Fibroblast of the aortic adventitia (primary cell): ENCODE data around the gene ZFYVE28. TPM values are rescaled to one million over a fixed set of nuclear protein-coding genes. Genes with fewer than 3 reads are reported as not detected.

Source experiments
- DNase-seq: peaks from one replicate; pipeline ENCODE4 v3.0.0-alpha.2; 2010; ENCODE audit warnings: low read depth
- H3K4me3 ChIP-seq: 2 replicates; pipeline ENCODE4 v1.5.1; 2011; ENCODE audit warnings: low read depth, mild to moderate bottlenecking, control low read depth, low read length, moderate library complexity
- total RNA-seq: library from RNA; depleted of rRNA; stranded (reverse); fragments of >200 nt; gene quantifications from 2 replicates; pipeline ENCODE4 v1.2.3, GENCODE V29; 2012; ENCODE audit warnings: low replicate concordance
- TF ChIP-seq, protein P1 (sequence below): IDR thresholded peaks from 2 replicates; pipeline ENCODE4 v1.5.1; 2011; ENCODE audit warnings: mild to moderate bottlenecking, low read length, control low read depth, inconsistent platforms; ENCODE audit not compliant: insufficient read depth

The ZFYVE28 gene
- total RNA-seq, 1 donor, result 14.0 TPM

DNA sequence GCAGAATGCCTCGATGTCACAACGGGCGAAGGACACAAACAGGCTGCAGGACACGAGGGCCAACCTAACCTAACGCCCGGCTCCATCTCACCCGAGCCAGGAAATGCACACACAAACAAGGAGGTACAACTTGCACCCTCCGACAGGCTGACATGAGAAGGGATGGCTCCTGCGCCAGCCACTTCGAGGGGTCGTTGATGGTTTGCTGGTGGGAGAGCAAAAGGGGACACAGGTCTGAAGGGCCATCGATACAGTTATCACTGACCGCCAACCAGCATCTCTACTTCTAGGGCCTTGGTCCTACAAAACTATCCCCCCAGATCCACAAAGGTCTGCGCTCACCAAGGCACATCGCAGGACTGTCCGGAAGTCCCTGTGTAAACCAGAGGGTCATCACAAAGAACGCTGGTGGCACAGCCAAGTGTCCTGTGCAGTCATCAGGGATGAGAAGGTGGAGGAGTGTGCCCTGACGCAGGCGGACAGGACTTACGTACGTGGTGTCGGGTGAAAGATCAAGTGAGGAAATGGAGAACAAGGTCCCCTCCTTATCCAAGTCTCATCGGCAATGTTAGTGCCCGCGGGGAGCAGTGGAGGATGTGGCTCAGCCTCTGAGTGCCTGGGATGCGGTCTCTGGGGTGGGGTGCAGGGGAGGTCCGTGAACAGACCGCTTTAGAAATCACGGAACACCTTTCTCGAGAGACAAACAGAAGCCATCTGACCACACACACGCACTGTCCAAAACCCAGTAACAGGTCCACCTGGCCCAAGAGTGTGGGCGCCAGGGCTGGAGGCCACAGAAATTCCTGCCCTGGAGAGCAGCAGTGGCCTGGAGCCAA lies 163.6 kb downstream of the ZFYVE28 start:
- H3K4me3 ChIP-seq, result no peak overlapping the region
- DNase-seq, result no peak
- TF ChIP-seq, protein P1, sequence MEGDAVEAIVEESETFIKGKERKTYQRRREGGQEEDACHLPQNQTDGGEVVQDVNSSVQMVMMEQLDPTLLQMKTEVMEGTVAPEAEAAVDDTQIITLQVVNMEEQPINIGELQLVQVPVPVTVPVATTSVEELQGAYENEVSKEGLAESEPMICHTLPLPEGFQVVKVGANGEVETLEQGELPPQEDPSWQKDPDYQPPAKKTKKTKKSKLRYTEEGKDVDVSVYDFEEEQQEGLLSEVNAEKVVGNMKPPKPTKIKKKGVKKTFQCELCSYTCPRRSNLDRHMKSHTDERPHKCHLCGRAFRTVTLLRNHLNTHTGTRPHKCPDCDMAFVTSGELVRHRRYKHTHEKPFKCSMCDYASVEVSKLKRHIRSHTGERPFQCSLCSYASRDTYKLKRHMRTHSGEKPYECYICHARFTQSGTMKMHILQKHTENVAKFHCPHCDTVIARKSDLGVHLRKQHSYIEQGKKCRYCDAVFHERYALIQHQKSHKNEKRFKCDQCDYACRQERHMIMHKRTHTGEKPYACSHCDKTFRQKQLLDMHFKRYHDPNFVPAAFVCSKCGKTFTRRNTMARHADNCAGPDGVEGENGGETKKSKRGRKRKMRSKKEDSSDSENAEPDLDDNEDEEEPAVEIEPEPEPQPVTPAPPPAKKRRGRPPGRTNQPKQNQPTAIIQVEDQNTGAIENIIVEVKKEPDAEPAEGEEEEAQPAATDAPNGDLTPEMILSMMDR, result no peak

DNA sequence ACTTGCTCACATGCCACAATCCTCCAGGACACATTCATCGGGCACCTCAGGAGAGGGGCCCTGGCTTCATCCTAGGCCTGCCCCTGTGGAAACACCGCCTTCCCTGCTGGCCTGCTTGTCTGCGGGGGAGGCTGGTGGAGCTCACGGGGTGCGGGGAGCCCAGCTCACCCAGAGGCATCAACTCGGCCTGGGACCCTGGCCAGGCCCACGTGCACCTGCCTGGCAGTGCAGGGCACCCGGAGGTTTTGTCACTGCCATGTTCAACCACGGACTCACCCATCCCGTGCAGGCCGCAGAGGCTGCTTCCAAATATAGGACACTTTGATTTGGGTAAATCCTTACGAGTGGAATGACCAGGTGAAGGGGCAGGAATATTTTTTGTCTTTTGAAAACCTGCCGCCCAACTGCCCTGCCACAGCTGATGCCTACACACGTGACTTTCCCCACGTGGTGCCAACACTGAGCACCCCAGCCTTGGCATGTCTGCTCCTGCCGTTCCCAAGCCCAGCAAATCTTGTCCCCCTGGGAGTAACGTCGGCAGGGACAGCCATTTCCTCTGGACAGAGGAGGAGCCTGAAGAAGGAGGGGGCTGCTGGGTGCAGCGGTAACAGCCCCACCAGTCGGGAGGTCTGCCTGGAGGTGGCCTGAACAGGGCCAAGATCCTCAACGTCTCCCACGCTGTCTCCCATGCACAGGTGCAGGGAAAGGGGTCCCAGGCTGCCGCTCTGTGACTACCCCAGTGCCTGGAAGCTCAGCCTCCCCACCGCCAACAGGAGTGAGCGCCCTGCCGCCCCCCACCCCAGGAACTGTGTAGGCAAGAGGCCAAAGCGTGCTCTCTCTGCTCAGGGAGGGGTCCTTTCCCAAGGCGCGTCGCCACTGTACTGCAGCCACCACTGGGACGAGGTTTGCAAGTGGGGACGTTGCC lies 165.0 kb downstream of the ZFYVE28 start:
- TF ChIP-seq, protein P1, result no peak
- DNase-seq, result no peak
- H3K4me3 ChIP-seq, result no peak overlapping the region

DNA sequence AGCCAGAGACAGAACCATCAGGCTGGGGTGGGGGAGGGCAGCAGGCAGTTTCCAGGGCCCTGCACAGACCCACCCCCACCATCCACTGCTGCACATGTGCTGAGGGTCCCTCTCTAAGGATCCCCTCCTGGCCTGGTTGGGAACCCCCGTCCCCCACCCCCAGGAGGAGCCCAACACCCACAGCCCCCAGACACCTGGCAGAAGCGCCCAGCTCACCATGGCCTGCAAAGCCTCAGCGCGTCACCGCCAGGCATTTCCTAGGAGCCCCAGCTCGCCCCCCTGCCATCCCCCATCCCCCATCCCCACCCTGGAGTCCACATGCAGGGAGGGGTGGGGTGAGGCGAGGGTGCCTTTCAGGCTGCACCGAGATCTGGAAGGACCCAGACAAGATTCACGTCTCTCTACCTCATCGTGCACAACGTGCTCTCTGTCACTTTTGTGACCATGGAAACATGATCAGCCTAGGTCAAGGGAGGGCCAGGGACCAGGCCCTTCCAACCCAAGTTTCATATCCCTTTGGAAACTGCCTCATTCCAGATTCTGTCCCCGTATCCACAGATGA lies 165.8 kb downstream of the ZFYVE28 start:
- TF ChIP-seq, protein P1, result no peak
- no peak overlapping the region for H3K4me3 ChIP-seq
- no peak for DNase-seq

DNA sequence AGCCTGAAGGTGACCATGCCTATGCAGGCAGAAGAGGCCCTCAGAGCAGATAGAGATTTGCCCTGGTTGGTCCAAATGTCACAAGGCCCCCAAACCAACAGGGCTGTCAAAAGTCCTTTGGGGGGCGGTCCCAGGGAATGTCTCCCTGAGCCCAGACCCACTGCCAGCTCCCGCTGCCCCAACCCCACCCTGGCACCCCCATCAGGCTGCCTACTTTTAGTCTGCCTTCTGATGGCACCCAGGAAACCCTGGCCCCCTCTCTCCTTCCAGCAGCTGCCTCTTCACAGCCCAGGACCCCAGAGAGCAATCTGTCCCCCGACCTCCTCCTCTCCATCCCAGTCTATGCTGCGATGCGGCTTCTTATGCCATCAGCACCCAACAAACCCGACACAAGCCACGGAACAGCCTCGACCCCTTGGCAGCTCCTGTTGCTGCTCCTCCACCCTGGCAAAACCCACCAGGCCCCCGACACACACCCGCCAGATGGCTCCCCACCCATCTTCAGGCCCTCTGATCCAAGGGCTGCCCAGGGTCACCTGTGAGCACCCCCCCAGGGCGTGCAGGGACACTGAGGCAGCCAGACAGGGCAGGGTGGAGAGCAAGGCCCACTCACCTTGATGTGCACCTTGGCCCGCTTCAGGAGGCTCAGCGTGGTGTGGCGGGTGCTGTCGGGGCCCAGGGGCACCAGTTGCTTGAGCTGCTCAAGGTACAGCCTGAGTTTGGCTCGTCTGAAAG lies 166.5 kb downstream of the ZFYVE28 start:
- no peak for DNase-seq
- H3K4me3 ChIP-seq, result no peak overlapping the region
- TF ChIP-seq, protein P1, result no peak

DNA sequence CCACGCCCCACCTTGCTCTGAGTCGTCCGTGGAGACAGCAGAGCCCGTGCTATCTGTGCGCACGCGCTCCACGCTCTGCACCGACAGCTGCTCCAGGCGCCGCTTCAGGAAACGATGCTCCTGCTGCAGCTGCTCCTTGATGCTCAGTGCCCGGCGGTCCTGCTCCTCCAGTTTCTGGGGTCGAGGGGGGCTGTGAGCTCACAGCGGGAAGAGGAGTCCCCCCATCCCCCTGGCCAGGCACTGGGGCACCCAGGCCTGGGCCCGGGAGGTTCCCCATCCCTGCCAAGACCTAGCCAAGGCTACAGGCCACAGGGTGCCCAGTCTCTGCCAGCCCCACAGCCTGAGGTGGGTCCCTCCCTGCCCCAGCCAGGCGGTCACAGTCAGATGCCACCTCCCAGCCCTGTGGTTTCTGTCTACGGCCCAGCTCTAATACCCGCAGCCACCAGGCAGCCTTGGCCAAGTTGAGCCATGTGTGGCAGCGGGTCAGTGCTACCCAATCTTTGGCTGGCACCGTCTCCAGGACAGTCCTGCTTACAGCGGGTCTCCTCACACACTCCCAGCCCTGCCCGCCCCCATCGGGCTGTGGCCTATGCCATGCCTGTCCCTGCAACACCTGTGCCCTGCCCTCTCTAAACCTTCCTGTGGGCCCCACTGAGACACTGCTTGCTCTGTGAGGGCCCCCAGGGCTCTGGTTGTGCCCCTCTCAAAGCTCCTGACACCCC lies 167.2 kb downstream of the ZFYVE28 start:
- TF ChIP-seq, protein P1, result no peak
- no peak overlapping the region for H3K4me3 ChIP-seq
- DNase-seq, result no peak
